ENCODE measurements around the gene CNKSR2. TPM values are rescaled to one million over a fixed set of nuclear protein-coding genes. Genes with fewer than 3 reads are reported as not detected.
"Not testable (repeated sequence)": the region's sequence is repeated elsewhere in the genome, so short reads cannot be mapped to it uniquely, and the experiment has no call there.

CNKSR2 gene
- total RNA-seq, 2 experiments from 2014 or later: 6.2 to 7.3 TPM

DNA sequence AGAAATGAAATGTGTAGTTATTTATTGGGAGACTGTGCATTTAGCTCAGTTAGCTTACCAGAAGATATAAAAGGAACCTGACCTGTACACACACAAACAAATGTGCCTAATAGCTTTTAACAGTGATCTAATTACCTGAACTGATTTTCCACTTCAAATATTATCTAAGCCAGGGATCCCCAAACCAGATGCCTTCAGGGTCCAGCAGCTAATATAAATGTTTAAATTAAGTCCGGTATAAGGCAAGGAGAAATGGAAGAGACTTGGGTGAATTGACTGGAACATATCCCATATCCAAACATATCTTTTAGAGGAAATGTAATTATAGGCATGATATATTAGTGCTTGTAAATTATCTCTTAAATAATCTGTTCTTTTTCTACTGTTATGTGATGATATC, 66.7 kb downstream of the CNKSR2 start:
- no peak overlapping the region for H3K4me3 Mint-ChIP-seq
- H3K27ac Mint-ChIP-seq: no peak overlapping the region
- CTCF ChIA-PET: no interaction called here
- H3K4me1 Mint-ChIP-seq: peaks cover 15% of the 10 kb centered on the region
- POLR2A ChIA-PET: no interaction called here
- H3K9me3 Mint-ChIP-seq (ENCODE audit: low read depth): no peaks in the 10 kb centered on the region
- DNase-seq (no peak), ATAC-seq (no peak)
- intact Hi-C loops (cut with DNase I, micrococcal nuclease): no loop called here
- H3K36me3 Mint-ChIP-seq (ENCODE audit: low read depth): no peaks in the 10 kb centered on the region
- no peaks in the 10 kb centered on the region for H3K27me3 Mint-ChIP-seq

- intact Hi-C loops (cut with DNase I, micrococcal nuclease): no loop called here
- H3K9me3 Mint-ChIP-seq (ENCODE audit: low read depth): no peaks in the 10 kb centered on the region
- ATAC-seq (no peak), DNase-seq (no peak)
- no peaks in the 10 kb centered on the region for H3K27me3 Mint-ChIP-seq
- CTCF ChIA-PET: no interaction called here
- H3K4me1 Mint-ChIP-seq: peaks cover 6% of the 10 kb centered on the region
- no peak overlapping the region for H3K4me3 Mint-ChIP-seq
- peaks cover 5% of the 10 kb centered on the region for H3K36me3 Mint-ChIP-seq (ENCODE audit: low read depth)
- no peak overlapping the region for H3K27ac Mint-ChIP-seq
- POLR2A ChIA-PET: no interaction called here
Observed at GRCh38 chrX:21457718-21458117, 83.5 kb downstream of the CNKSR2 start.

DNA sequence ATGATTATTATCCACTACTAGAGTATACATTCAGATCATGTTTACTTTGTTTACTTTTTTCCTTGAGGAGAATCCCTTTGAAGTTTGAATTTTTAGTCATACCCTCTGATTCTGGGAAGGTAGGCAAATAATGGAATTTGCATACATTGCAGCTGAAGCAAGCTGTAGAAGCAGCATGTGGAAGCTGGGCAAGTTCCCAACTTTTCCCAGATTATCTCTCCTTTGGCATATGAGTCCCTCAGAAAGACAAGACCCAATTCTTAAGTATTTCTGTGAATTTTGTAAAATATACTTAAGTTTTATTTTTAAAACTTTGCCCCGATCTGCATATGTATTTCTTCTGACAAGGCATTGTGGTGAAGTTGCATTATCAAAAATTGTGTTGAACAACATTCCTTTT, 94.9 kb downstream of the CNKSR2 start:
- ChIA-PET CTCF (no interaction called here), POLR2A (no interaction called here)
- no peak overlapping the region for H3K27ac Mint-ChIP-seq

DNA sequence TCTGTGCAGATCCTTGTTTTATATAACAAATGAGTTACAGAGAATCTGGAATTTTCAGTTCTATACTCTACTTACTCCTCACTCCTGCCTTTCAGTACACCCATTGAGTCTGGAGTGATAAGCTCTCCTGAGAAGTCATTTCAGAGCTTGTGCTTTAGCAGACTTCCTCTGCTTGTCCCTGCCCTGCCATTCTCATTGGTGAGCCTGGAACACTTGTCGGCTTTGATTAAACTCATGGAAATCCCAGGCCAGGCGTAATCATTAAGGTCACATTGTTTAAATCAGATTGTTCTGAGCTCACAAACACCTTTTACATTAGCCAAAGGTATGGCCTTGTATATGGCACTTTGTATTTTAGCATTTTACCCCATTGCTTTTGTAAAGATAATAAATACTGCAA, 102.7 kb downstream of the CNKSR2 start:
- Mint-ChIP-seq H3K27me3 (no peaks in the 10 kb centered on the region), H3K4me1 (no peaks in the 10 kb centered on the region), H3K36me3 (ENCODE audit: low read depth) (no peaks in the 10 kb centered on the region), H3K27ac (no peak overlapping the region), H3K4me3 (no peak overlapping the region), H3K9me3 (ENCODE audit: low read depth) (no peaks in the 10 kb centered on the region)
- CTCF ChIA-PET: interaction anchor here (0.5 to 0.7 kb wide), 2 partner anchors 947 to 1175 kb away, joined by 3 read pairs; no protein-coding TSS in a partner anchor
- intact Hi-C loops (cut with DNase I, micrococcal nuclease): loop anchor here in 1 of 2 experiments (5.0 kb wide), 1 partner anchor 945 kb away; no protein-coding TSS in a partner anchor
- ATAC-seq: no peak
- POLR2A ChIA-PET: no interaction called here
- DNase-seq: no peak

More for the DNA sequence above, 94.9 kb downstream of the CNKSR2 start:
- no peaks in the 10 kb centered on the region for H3K27me3 Mint-ChIP-seq
- ATAC-seq (no peak), DNase-seq (no peak)
- H3K36me3 Mint-ChIP-seq (ENCODE audit: low read depth): peaks cover 2% of the 10 kb centered on the region
- H3K9me3 Mint-ChIP-seq (ENCODE audit: low read depth): no peaks in the 10 kb centered on the region
- H3K4me1 Mint-ChIP-seq: no peaks in the 10 kb centered on the region
- intact Hi-C loops (cut with DNase I, micrococcal nuclease): no loop called here
- H3K4me3 Mint-ChIP-seq: no peak overlapping the region

DNA sequence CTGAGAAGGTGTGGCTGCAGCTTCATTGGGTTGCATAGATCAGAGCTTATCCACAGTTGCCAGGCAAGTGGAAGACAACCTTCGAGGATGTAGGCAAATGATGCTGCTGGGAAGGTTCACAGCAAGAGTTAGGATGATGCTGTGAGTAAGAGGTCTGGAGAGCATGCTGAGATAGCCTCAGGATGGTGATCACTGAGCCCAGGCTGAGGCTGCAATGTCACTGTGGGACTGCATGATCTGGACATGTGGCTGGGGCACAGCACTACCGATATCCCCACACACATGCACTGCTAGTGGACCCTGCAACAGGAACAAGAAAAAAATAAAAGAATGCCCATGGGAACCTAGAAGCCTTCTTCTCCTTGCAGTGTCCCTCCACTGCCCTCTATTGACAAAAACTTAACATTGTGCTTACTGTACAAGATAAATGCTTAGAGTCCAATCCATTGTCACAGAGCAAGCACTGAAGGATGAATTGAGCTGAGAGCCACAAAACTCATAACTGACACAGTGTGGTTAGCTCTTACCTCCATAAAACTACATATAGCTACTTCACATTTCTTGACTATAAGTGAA, 105.6 kb downstream of the CNKSR2 start:
- ChIA-PET CTCF (interaction anchor here (0.6 to 1.5 kb wide), 8 partner anchors 16 to 949 kb away, joined by 3 to 7 read pairs (median 3); no protein-coding TSS in a partner anchor), POLR2A (no interaction called here)
- H3K4me1 Mint-ChIP-seq: no peaks in the 10 kb centered on the region
- H3K27me3 Mint-ChIP-seq: no peaks in the 10 kb centered on the region
- ATAC-seq (peak; percentile 68), DNase-seq (no peak)
- H3K4me3 Mint-ChIP-seq: no peak overlapping the region
- H3K36me3 Mint-ChIP-seq (ENCODE audit: low read depth): no peaks in the 10 kb centered on the region
- intact Hi-C loops (cut with DNase I, micrococcal nuclease): loop anchor here (1.0 to 5.0 kb wide), 2 partner anchors 947 to 949 kb away; no protein-coding TSS in a partner anchor
- H3K9me3 Mint-ChIP-seq (ENCODE audit: low read depth): no peaks in the 10 kb centered on the region
- H3K27ac Mint-ChIP-seq: no peak overlapping the region

DNA sequence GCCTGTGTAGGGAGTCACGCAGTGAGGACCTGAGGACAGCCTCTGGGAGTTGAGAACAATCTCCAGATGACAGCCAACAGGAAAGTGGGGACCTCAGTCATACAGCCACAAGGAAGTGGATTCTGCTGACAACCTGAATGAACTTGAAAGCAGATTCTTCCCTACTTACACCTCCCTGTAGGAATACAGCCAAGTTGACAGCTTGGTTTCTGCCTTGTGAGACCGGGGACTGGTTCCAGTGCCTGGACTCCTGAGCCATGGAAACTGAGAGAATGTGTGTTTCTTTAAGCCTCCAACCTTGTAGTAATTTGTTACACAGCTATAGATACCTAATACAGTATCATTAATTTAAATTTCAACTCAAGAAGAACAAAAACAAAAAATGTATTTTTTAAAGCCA, 107.5 kb downstream of the CNKSR2 start:
- intact Hi-C loops (cut with DNase I, micrococcal nuclease): no loop called here
- Mint-ChIP-seq H3K36me3 (ENCODE audit: low read depth) (no peaks in the 10 kb centered on the region), H3K27me3 (no peaks in the 10 kb centered on the region), H3K27ac (no peak overlapping the region), H3K4me3 (no peak overlapping the region), H3K9me3 (ENCODE audit: low read depth) (no peaks in the 10 kb centered on the region), H3K4me1 (no peaks in the 10 kb centered on the region)
- ChIA-PET POLR2A (no interaction called here), CTCF (no interaction called here)
- ATAC-seq (no peak), DNase-seq (no peak)

DNA sequence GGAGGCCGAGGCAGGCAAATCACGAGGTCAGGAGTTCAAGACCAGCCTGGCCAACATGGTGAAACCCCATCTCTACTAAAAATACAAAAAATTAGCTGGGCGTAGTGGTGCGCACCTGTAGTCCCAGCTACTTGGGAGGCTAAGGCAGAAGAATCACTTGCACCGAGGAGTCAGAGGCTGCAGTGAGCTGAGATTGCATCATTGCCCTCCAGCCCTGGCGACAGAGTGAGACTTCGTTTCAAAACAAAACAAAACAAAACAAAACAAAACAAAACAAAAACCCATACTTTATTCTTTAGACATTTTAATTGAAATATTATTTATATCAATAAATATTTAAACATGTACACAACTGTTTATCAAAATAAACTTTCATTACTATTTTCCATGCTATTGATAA, 109.8 kb downstream of the CNKSR2 start:
- H3K9me3 Mint-ChIP-seq (ENCODE audit: low read depth); H3K4me3 Mint-ChIP-seq; intact Hi-C loops (cut with DNase I, micrococcal nuclease); H3K27ac Mint-ChIP-seq; POLR2A ChIA-PET; H3K36me3 Mint-ChIP-seq (ENCODE audit: low read depth); DNase-seq; ATAC-seq; H3K27me3 Mint-ChIP-seq; H3K4me1 Mint-ChIP-seq; CTCF ChIA-PET: not testable (repeated sequence)

DNA sequence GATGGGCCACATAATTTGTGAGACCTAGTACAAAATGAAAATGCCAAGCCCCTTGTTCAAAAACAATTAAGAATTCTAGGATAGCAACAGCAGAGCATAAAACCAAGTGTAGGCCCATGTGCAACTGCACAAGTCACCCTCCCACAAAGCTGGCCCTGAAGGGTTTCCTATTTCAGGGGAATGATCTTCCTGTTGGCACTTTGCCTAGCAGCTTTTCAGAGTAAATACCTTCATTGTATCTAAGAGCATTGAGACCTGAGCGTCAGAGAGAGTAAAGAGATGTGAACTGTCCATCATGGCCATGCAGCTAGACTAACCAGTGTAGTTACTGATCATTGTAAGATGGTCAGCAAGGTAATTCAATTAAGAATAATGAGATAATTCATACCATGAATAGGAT, 113.6 kb downstream of the CNKSR2 start:
- ATAC-seq: no peak

GRCh38 chrX:21490341-21490740, 116.1 kb downstream of the CNKSR2 start:
- H3K4me3 Mint-ChIP-seq: no peak overlapping the region
- POLR2A ChIA-PET: no interaction called here
- no peak overlapping the region for H3K27ac Mint-ChIP-seq
- H3K36me3 Mint-ChIP-seq (ENCODE audit: low read depth): no peaks in the 10 kb centered on the region
- intact Hi-C loops (cut with DNase I, micrococcal nuclease): no loop called here
- H3K4me1 Mint-ChIP-seq: no peaks in the 10 kb centered on the region
- CTCF ChIA-PET: no interaction called here
- no peaks in the 10 kb centered on the region for H3K9me3 Mint-ChIP-seq (ENCODE audit: low read depth)
- ATAC-seq (no peak), DNase-seq (no peak)
- no peaks in the 10 kb centered on the region for H3K27me3 Mint-ChIP-seq

More for the DNA sequence above, 113.6 kb downstream of the CNKSR2 start:
- POLR2A ChIA-PET: no interaction called here
- no peak for DNase-seq
- Mint-ChIP-seq H3K27ac (no peak overlapping the region), H3K4me3 (no peak overlapping the region), H3K9me3 (ENCODE audit: low read depth) (no peaks in the 10 kb centered on the region), H3K36me3 (ENCODE audit: low read depth) (no peaks in the 10 kb centered on the region), H3K27me3 (no peaks in the 10 kb centered on the region), H3K4me1 (no peaks in the 10 kb centered on the region)
- intact Hi-C loops (cut with DNase I, micrococcal nuclease): no loop called here
- CTCF ChIA-PET: no interaction called here

DNA sequence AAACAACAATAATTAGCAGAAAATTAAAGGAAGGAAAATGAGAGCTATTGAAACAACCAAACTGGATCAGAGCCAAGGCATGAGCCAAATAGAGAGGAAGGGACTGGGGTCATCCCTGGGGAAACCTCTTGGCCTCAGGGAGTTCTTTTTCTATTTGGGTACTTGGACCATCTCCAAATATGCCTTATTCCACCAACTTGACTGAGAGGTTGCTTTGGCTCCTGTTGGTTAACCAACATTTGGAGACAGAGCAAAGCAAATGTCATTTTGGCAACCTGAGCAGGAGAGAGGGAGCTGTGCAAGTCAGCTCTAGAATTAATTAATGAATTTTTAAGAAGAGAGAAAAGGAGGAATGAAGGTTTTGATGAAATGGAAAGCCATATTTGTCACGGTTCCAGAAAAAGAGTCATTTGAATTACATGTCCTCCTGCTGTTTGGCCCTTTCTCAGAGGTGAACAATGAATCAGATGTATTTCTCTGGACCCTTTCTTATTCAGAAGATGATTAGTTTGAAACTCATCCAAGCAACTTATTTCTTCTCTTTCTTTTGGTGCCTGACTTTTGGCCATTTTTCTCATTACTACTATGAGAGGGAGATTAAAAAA, 119.1 kb downstream of the CNKSR2 start:
- no peaks in the 10 kb centered on the region for H3K4me1 Mint-ChIP-seq
- ChIA-PET POLR2A (no interaction called here), CTCF (interaction anchor here (0.6 kb wide), 1 partner anchor 162 kb away, joined by 3 read pairs; no protein-coding TSS in a partner anchor)
- H3K4me3 Mint-ChIP-seq: no peak overlapping the region
- ATAC-seq (no peak), DNase-seq (no peak)
- peaks cover 2% of the 10 kb centered on the region for H3K36me3 Mint-ChIP-seq (ENCODE audit: low read depth)
- H3K27ac Mint-ChIP-seq: no peak overlapping the region
- H3K9me3 Mint-ChIP-seq (ENCODE audit: low read depth): no peaks in the 10 kb centered on the region
- intact Hi-C loops (cut with DNase I, micrococcal nuclease): no loop called here
- H3K27me3 Mint-ChIP-seq: no peaks in the 10 kb centered on the region

DNA sequence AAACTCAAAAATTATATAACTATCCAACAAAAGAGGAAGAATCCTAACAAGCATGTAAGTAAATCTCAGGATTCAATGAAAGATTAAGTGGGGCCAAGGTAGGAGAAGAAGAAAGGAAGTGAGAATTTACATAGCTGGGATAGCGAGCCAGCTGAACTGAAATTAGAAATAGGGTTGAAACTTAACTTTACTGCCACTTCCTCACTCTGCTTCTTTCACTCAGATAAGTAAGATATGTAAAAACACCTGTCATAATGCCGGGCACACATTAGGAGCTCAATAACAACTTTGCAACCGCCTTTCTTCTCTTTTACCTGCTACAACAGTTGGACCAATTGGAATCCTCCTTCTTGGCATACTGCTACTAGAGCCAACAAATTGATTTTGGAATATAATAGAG, 129.4 kb downstream of the CNKSR2 start:
- no peak for ATAC-seq
- Mint-ChIP-seq H3K4me3 (no peak overlapping the region), H3K9me3 (ENCODE audit: low read depth) (no peaks in the 10 kb centered on the region), H3K4me1 (peaks cover 7% of the 10 kb centered on the region), H3K36me3 (ENCODE audit: low read depth) (no peaks in the 10 kb centered on the region), H3K27me3 (no peaks in the 10 kb centered on the region), H3K27ac (no peak overlapping the region)
- ChIA-PET POLR2A (no interaction called here), CTCF (no interaction called here)
- no peak for DNase-seq
- intact Hi-C loops (cut with DNase I, micrococcal nuclease): no loop called here

DNA sequence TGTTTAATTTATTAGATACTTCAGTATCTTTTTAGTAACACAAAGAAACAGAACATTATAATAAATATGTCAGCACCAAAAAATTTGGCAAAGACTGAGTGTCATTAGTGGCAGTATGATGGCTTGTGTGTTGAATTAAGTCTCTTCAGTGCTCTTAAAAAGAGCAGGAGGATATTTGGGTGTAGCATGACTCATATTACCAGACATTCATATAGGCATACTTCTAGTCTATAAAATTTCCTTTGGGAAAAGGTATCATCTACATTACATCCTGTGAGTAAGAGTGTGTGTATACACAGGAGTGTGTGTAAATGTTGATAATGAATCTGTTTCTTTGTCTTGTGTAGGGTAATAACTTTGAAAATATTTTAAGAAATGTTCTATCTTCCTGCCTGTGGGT, 135.7 kb downstream of the CNKSR2 start:
- POLR2A ChIA-PET: no interaction called here
- H3K27me3 Mint-ChIP-seq: no peaks in the 10 kb centered on the region
- no peak overlapping the region for H3K4me3 Mint-ChIP-seq
- CTCF ChIA-PET: no interaction called here
- H3K9me3 Mint-ChIP-seq (ENCODE audit: low read depth): no peaks in the 10 kb centered on the region
- intact Hi-C loops (cut with DNase I, micrococcal nuclease): no loop called here
- ATAC-seq (no peak), DNase-seq (no peak)
- H3K4me1 Mint-ChIP-seq: peaks cover 7% of the 10 kb centered on the region
- H3K27ac Mint-ChIP-seq: no peak overlapping the region
- no peaks in the 10 kb centered on the region for H3K36me3 Mint-ChIP-seq (ENCODE audit: low read depth)
